Measurements from ENCODE around the gene DLD. TPM values are rescaled to one million over a fixed set of nuclear protein-coding genes. Genes with fewer than 3 reads are reported as not detected.

Gene DLD
- total and polyA plus RNA-seq, 9 of the 15 experiments (the other 6 are each of a cell fraction or from before 2014, with no cell fraction given) = 130 to 639 (median 247) TPM

DNA sequence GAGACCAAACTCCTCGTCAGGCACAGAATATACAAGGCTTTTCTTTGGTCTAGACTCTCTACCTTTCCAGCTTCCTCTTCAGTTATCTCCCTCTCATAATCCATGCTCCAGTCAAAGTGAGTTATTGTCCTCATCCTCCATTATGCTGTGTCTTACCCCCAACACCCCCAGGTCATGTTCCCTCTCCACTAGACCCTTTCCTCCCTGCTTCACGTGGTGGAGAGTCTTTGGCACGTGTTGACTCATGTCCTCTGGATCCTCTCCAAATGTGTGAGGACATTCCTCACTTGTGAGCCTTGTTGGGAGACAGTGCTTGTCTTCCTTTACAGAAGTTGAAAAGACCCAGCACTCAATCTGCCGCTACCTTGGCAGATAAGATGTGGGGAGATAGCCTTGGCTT lies 36.0 kb upstream of the DLD start (continued):
- TF ChIP-seq, protein P1, sequence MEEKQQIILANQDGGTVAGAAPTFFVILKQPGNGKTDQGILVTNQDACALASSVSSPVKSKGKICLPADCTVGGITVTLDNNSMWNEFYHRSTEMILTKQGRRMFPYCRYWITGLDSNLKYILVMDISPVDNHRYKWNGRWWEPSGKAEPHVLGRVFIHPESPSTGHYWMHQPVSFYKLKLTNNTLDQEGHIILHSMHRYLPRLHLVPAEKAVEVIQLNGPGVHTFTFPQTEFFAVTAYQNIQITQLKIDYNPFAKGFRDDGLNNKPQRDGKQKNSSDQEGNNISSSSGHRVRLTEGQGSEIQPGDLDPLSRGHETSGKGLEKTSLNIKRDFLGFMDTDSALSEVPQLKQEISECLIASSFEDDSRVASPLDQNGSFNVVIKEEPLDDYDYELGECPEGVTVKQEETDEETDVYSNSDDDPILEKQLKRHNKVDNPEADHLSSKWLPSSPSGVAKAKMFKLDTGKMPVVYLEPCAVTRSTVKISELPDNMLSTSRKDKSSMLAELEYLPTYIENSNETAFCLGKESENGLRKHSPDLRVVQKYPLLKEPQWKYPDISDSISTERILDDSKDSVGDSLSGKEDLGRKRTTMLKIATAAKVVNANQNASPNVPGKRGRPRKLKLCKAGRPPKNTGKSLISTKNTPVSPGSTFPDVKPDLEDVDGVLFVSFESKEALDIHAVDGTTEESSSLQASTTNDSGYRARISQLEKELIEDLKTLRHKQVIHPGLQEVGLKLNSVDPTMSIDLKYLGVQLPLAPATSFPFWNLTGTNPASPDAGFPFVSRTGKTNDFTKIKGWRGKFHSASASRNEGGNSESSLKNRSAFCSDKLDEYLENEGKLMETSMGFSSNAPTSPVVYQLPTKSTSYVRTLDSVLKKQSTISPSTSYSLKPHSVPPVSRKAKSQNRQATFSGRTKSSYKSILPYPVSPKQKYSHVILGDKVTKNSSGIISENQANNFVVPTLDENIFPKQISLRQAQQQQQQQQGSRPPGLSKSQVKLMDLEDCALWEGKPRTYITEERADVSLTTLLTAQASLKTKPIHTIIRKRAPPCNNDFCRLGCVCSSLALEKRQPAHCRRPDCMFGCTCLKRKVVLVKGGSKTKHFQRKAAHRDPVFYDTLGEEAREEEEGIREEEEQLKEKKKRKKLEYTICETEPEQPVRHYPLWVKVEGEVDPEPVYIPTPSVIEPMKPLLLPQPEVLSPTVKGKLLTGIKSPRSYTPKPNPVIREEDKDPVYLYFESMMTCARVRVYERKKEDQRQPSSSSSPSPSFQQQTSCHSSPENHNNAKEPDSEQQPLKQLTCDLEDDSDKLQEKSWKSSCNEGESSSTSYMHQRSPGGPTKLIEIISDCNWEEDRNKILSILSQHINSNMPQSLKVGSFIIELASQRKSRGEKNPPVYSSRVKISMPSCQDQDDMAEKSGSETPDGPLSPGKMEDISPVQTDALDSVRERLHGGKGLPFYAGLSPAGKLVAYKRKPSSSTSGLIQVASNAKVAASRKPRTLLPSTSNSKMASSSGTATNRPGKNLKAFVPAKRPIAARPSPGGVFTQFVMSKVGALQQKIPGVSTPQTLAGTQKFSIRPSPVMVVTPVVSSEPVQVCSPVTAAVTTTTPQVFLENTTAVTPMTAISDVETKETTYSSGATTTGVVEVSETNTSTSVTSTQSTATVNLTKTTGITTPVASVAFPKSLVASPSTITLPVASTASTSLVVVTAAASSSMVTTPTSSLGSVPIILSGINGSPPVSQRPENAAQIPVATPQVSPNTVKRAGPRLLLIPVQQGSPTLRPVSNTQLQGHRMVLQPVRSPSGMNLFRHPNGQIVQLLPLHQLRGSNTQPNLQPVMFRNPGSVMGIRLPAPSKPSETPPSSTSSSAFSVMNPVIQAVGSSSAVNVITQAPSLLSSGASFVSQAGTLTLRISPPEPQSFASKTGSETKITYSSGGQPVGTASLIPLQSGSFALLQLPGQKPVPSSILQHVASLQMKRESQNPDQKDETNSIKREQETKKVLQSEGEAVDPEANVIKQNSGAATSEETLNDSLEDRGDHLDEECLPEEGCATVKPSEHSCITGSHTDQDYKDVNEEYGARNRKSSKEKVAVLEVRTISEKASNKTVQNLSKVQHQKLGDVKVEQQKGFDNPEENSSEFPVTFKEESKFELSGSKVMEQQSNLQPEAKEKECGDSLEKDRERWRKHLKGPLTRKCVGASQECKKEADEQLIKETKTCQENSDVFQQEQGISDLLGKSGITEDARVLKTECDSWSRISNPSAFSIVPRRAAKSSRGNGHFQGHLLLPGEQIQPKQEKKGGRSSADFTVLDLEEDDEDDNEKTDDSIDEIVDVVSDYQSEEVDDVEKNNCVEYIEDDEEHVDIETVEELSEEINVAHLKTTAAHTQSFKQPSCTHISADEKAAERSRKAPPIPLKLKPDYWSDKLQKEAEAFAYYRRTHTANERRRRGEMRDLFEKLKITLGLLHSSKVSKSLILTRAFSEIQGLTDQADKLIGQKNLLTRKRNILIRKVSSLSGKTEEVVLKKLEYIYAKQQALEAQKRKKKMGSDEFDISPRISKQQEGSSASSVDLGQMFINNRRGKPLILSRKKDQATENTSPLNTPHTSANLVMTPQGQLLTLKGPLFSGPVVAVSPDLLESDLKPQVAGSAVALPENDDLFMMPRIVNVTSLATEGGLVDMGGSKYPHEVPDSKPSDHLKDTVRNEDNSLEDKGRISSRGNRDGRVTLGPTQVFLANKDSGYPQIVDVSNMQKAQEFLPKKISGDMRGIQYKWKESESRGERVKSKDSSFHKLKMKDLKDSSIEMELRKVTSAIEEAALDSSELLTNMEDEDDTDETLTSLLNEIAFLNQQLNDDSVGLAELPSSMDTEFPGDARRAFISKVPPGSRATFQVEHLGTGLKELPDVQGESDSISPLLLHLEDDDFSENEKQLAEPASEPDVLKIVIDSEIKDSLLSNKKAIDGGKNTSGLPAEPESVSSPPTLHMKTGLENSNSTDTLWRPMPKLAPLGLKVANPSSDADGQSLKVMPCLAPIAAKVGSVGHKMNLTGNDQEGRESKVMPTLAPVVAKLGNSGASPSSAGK (IDR thresholded peaks at IDR 0.05) = peak; percentile 79
- TF ChIP-seq, protein P2, sequence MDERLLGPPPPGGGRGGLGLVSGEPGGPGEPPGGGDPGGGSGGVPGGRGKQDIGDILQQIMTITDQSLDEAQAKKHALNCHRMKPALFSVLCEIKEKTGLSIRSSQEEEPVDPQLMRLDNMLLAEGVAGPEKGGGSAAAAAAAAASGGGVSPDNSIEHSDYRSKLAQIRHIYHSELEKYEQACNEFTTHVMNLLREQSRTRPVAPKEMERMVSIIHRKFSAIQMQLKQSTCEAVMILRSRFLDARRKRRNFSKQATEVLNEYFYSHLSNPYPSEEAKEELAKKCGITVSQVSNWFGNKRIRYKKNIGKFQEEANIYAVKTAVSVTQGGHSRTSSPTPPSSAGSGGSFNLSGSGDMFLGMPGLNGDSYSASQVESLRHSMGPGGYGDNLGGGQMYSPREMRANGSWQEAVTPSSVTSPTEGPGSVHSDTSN (CRISPR knock-in tag; IDR thresholded peaks at IDR 0.05; ENCODE audit: low read depth) = no peak
- TF ChIP-seq, protein P2 (tag; conservative IDR thresholded peaks at IDR 0.05; ENCODE audit: low read depth) = 0 out of 2 replicates have a peak, but pooled peaks have one; percentile 22
- no peak for TF ChIP-seq ZNF134 (CRISPR knock-in tag; conservative IDR thresholded peaks at IDR 0.05)
- TF ChIP-seq KLF10 (CRISPR knock-in tag; IDR thresholded peaks at IDR 0.05) = no peak
- no peak for TF ChIP-seq ZNF3 (CRISPR knock-in tag; IDR thresholded peaks at IDR 0.05)
- peak; percentile 85 for TF ChIP-seq L3MBTL2 (IDR thresholded peaks at IDR 0.05)
- no peak for TF ChIP-seq ELK1 (CRISPR knock-in tag; IDR thresholded peaks at IDR 0.05)
- no peak for TF ChIP-seq HDAC8 (tag; IDR thresholded peaks at IDR 0.05)
- no peak for TF ChIP-seq RBM34 (IDR thresholded peaks at IDR 0.05; ENCODE audit: borderline replicate concordance, insufficient read depth, low read length)
- 0 out of 2 replicates have a peak, but pooled peaks have one; percentile 2 for TF ChIP-seq CBFA2T2 (conservative IDR thresholded peaks at IDR 0.05)
- TF ChIP-seq E2F6 (IDR thresholded peaks at IDR 0.05; ENCODE audit: borderline replicate concordance in 1 of 2, extremely low read depth in 1 of 2, insufficient read depth in 1 of 2, insufficient read length in 1 of 2, low read depth in 1 of 2, low read length in 1 of 2, poor library complexity in 1 of 2, severe bottlenecking in 1 of 2) = peak; percentile 60 to 67
